ENCODE measurements around the gene MYH10.
"Not testable (repeated sequence)": the region's sequence is repeated elsewhere in the genome, so short reads cannot be mapped to it uniquely, and the experiment has no call there.

MYH10 gene

GRCh38 chr17:8630227-8630801, at the start of gene MYH10:
Gene MYH10, minus strand, starts transcription at chr17:8630725. Its CDS starts 7,479 bp downstream, at chr17:8623246.
- no peak for DNase-seq (ENCODE audit: low spot score)

- DNase-seq (ENCODE audit: low spot score) = no peak
Measured at GRCh38 chr17:8679126-8679525, 48.6 kb upstream of the MYH10 start.

- DNase-seq (ENCODE audit: low spot score) = no peak
Measured at GRCh38 chr17:8675306-8675705, 44.8 kb upstream of the MYH10 start.

- no peak for DNase-seq (ENCODE audit: low spot score)
Measured at GRCh38 chr17:8674344-8675305, 44.1 kb upstream of the MYH10 start.

- no peak for DNase-seq (ENCODE audit: low spot score)
Measured at GRCh38 chr17:8673612-8674011, 43.1 kb upstream of the MYH10 start.

- DNase-seq (ENCODE audit: low spot score) = no peak
Measured at GRCh38 chr17:8672326-8672725, 41.8 kb upstream of the MYH10 start.

GRCh38 chr17:8670421-8670820, 39.9 kb upstream of the MYH10 start:
- DNase-seq (ENCODE audit: low spot score) = no peak

- no peak for DNase-seq (ENCODE audit: low spot score)
Measured at GRCh38 chr17:8668176-8668740, 37.7 kb upstream of the MYH10 start.

GRCh38 chr17:8667421-8667820, 36.9 kb upstream of the MYH10 start:
- no peak for DNase-seq (ENCODE audit: low spot score)

GRCh38 chr17:8665684-8666083, 35.2 kb upstream of the MYH10 start:
- DNase-seq (ENCODE audit: low spot score) = no peak

GRCh38 chr17:8664456-8665126, 34.1 kb upstream of the MYH10 start:
- no peak for DNase-seq (ENCODE audit: low spot score)

GRCh38 chr17:8662973-8663372, 32.4 kb upstream of the MYH10 start:
- no peak for DNase-seq (ENCODE audit: low spot score)

- DNase-seq (ENCODE audit: low spot score) = no peak
Measured at GRCh38 chr17:8662076-8662831, 31.7 kb upstream of the MYH10 start.

GRCh38 chr17:8660709-8661108, 30.2 kb upstream of the MYH10 start:
- DNase-seq (ENCODE audit: low spot score) = not testable (repeated sequence)

- DNase-seq (ENCODE audit: low spot score) = no peak
Measured at GRCh38 chr17:8659758-8660410, 29.4 kb upstream of the MYH10 start.

GRCh38 chr17:8658810-8659209, 28.3 kb upstream of the MYH10 start:
- no peak for DNase-seq (ENCODE audit: low spot score)

- DNase-seq (ENCODE audit: low spot score) = no peak
Measured at GRCh38 chr17:8656693-8657092, 26.2 kb upstream of the MYH10 start.

- DNase-seq (ENCODE audit: low spot score) = no peak
Measured at GRCh38 chr17:8654822-8655221, 24.3 kb upstream of the MYH10 start.

- no peak for DNase-seq (ENCODE audit: low spot score)
Measured at GRCh38 chr17:8651013-8651412, 20.5 kb upstream of the MYH10 start.

- DNase-seq (ENCODE audit: low spot score) = no peak
Measured at GRCh38 chr17:8650119-8650499, 19.6 kb upstream of the MYH10 start.
